ENCODE data around the gene DGCR2. TPM values are rescaled to one million over a fixed set of nuclear protein-coding genes. Genes with fewer than 3 reads are reported as not detected.

The DGCR2 gene
- total and polyA plus RNA-seq, 2 of the 8 experiments (the other 6 are each of a cell fraction or from before 2014, with no cell fraction given), result 42.3 to 62.2 TPM

- H3K14ac ChIP-seq (ENCODE audit: insufficient read length), result no peak overlapping the region
- H2BK120ac ChIP-seq (replicated peaks; ENCODE audit: low read depth, low read length), result no peak overlapping the region
- H3K27me3 ChIP-seq (replicated peaks in 1 of 4; ENCODE audit: control insufficient read depth in 3 of 4, extremely low read depth in 1 of 4, insufficient read depth in 3 of 4, low read length in 3 of 4), result no peaks in the 10 kb centered on the region; a peak in 2 of 7 replicates
- H4K20me1 ChIP-seq (replicated peaks in 1 of 2; ENCODE audit: control insufficient read depth in 1 of 2, insufficient read depth in 2 of 2, low read length in 2 of 2), result peaks cover 0 to 5% of the 10 kb centered on the region in 2 experiments
- TF ChIP-seq TAF7 (optimal IDR thresholded peaks at IDR 0.05; ENCODE audit: borderline replicate concordance, low read depth, low read length), result no peak
- no peak for TF ChIP-seq MAFK (IDR thresholded peaks at IDR 0.05; ENCODE audit: low read depth, low read length)
- no peak for TF ChIP-seq CBX5 (IDR thresholded peaks at IDR 0.05; ENCODE audit: low read depth, low read length)
- no peak for TF ChIP-seq TBP (IDR thresholded peaks at IDR 0.05; ENCODE audit: low read depth, low read length)
- no peak for TF ChIP-seq KDM5A (IDR thresholded peaks at IDR 0.05; ENCODE audit: low read length)
- no peak for TF ChIP-seq BRCA1 (IDR thresholded peaks at IDR 0.05; ENCODE audit: low read depth, low read length)
- TF ChIP-seq CTCF (IDR thresholded peaks at IDR 0.05; ENCODE audit: control extremely low read depth in 1 of 3, insufficient read depth in 1 of 3, low read depth in 1 of 3, low read length in 3 of 3), result no peak
- no peak overlapping the region for H2BK20ac ChIP-seq (ENCODE audit: low read length)
- no peaks in the 10 kb centered on the region for H3K79me1 ChIP-seq (ENCODE audit: low read depth, low read length)
- H3K79me2 ChIP-seq (ENCODE audit: control insufficient read depth in 1 of 2, insufficient read depth in 2 of 2, low read length in 2 of 2), result no peaks in the 10 kb centered on the region
- no peak overlapping the region for H2BK5ac ChIP-seq (ENCODE audit: low read depth, low read length)
- no peak overlapping the region for H3K18ac ChIP-seq (ENCODE audit: extremely low read depth, low read length)
- no peak overlapping the region for H4K8ac ChIP-seq (ENCODE audit: extremely low read depth, insufficient read depth, low read length)
- peaks cover 0 to 3% (median 0%) of the 10 kb centered on the region in 4 experiments; a peak in 2 of 7 replicates for H3K4me1 ChIP-seq (replicated peaks in 1 of 4; ENCODE audit: control insufficient read depth in 3 of 4, insufficient read depth in 4 of 4, low read length in 3 of 4)
- no peak overlapping the region for H2AFZ ChIP-seq (ENCODE audit: low read length)
- WGBS, 2 experiments (ENCODE audit: extremely low coverage in 1 of 2, insufficient coverage in 1 of 2, insufficient read length in 1 of 2, insufficient replicate concordance in 2 of 2, low coverage in 1 of 2, low lambda C conversion rate in 2 of 2, missing lambda C conversion rate in 1 of 2), result 89% methylated on average over 19 of the region's 19 CpGs; no CpG with 5 or more reads in 1 of the 2 experiments
- H3K23ac ChIP-seq (ENCODE audit: insufficient read length), result no peak overlapping the region
- no peak overlapping the region for H3K4ac ChIP-seq (replicated peaks; ENCODE audit: insufficient read length, low read depth, low read length)
- DNase-seq (ENCODE audit: low read depth in 1 of 2, low spot score in 2 of 2) (peak in 1 of 2 experiments; percentile 42), FAIRE-seq (no peak)
- H2AK5ac ChIP-seq (ENCODE audit: low read depth, low read length), result no peak overlapping the region
- no peak overlapping the region for H3K56ac ChIP-seq (replicated peaks; ENCODE audit: insufficient read length, low read depth, low read length)
- no peaks in the 10 kb centered on the region for H3K9me3 ChIP-seq (ENCODE audit: insufficient read depth in 2 of 2, low read depth in 1 of 2, low read length in 1 of 2)
- H3K4me2 ChIP-seq (ENCODE audit: insufficient read depth in 1 of 2, low read depth in 2 of 2, low read length in 2 of 2), result no peak overlapping the region
- H3K36me3 ChIP-seq (ENCODE audit: control insufficient read depth in 2 of 4, insufficient read depth in 4 of 4, low read length in 3 of 4), result no peaks in the 10 kb centered on the region
- no peaks in the 10 kb centered on the region for H3K23me2 ChIP-seq (ENCODE audit: low read depth, low read length)
- no peak overlapping the region for H4K5ac ChIP-seq (ENCODE audit: insufficient read length, low read depth, low read length)
- H2BK12ac ChIP-seq (ENCODE audit: low read depth, low read length), result no peak overlapping the region
- H2BK15ac ChIP-seq (ENCODE audit: low read length), result no peak overlapping the region
- no peak overlapping the region for H3K9ac ChIP-seq (replicated peaks in 1 of 4; ENCODE audit: extremely low read depth in 1 of 4, low read depth in 3 of 4, low read length in 3 of 4)
- CTCF ChIA-PET (ENCODE audit: partially characterized antibody), result interaction anchor here (0.6 to 1.1 kb wide), 3 partner anchors 17 to 242 kb away, joined by 3 read pairs; no protein-coding TSS in a partner anchor
- POLR2A ChIA-PET (ENCODE audit: partially characterized antibody), result interaction anchor here (1.0 kb wide), 1 partner anchor 19 kb away, joined by 3 read pairs; no protein-coding TSS in a partner anchor
- H4K91ac ChIP-seq (replicated peaks; ENCODE audit: insufficient read length, low read length), result no peak overlapping the region
- H3K27ac ChIP-seq (ENCODE audit: low read depth, low read length), result no peak overlapping the region
- no peak overlapping the region for H3K4me3 ChIP-seq (ENCODE audit: extremely low read depth in 1 of 4, insufficient read depth in 2 of 4, low read depth in 3 of 4, low read length in 4 of 4)
Observed at GRCh38 chr22:19019029-19019678, 103.1 kb downstream of the DGCR2 start.

Measured in H1 (cell line).